ENCODE results near the gene ELOA. TPM values are rescaled to one million over a fixed set of nuclear protein-coding genes. Genes with fewer than 3 reads are reported as not detected.
A peak's percentile ranks its signal among the peaks of the same experiment; 100 is the strongest.

The ELOA gene
- total RNA-seq, 2 experiments from 2014 or later, result 21.8 to 22.6 TPM

DNA sequence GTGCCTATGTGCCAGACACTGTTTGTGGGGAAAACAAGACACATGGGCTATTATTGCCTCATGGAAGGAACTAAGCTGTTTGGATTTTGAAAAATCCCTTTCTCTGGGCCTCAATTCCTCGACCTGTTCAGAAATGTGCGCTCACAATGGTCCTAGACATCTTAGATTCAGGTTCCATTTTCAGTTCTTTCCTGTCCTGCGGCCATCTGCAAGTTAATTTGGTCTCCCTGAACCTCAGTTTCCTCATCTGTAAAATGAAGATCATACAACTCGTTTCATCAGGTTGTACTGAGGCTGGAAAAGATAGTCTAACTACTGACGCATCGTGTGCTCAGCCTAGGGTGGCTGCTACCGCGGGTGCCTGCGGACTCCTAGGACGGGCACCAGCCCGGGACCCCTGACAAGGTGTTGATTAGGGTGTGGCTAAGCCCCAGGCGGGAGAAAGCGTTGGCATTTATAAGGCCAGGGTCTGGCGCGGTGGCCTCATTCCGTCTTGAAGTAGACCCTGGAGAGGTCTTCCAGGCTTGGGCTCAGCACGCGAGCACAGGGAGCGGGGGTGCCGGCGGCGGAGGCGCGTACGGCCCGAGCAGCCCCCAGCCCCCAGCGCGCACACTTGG, 493 bp upstream of the ELOA start:
- H3K9me3 Mint-ChIP-seq, result no peaks in the 10 kb centered on the region
- DNase-seq, result peak; percentile 18
- intact Hi-C loops (cut with micrococcal nuclease), result loop anchor here (1.0 to 10.0 kb wide), 3 partner anchors 51 to 378 kb away; partner anchors contain the start of genes E2F2, RPL11 and ZNF436
- CTCF ChIA-PET, result interaction anchor here (0.6 to 1.6 kb wide), 4 partner anchors 29 to 49 kb away, joined by 3 to 5 read pairs (median 4); no protein-coding TSS in a partner anchor
- H3K4me1 Mint-ChIP-seq (ENCODE audit: low read depth), result peaks cover 35% of the 10 kb centered on the region
- H3K4me3 Mint-ChIP-seq, result peak overlapping the region; percentile 84
- peak overlapping the region; percentile 85 for H3K27ac Mint-ChIP-seq
- no peaks in the 10 kb centered on the region for H3K27me3 Mint-ChIP-seq (ENCODE audit: low read depth)
- H3K36me3 Mint-ChIP-seq (ENCODE audit: low read depth), result peaks cover 7% of the 10 kb centered on the region

DNA sequence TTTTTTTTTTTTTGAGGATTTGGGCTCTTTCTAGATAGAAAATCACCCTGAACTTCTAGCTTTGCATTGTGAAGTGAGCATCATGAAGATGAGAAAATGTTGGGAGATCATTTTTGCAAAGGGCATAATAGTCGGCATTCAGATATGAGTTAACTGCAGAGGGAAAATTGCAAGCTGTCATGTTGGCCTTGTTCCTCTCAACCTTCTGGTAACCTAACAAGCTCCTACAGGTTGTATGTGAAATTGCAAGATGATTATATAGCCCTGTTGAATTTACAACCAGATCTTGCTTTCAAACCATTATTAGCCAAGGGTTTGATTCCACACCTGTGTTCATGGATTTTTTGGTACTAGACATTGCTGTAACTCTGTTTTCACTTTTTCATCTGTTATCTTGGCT, 2.2 kb downstream of the ELOA start:
- H3K9me3 Mint-ChIP-seq, result no peaks in the 10 kb centered on the region
- CTCF ChIA-PET, result interaction anchor here (0.7 to 4.6 kb wide), 5 partner anchors 9 to 165 kb away, joined by 3 to 15 read pairs (median 3); partner anchors contain the start of gene RPL11
- H3K4me3 Mint-ChIP-seq, result no peak overlapping the region
- no peaks in the 10 kb centered on the region for H3K27me3 Mint-ChIP-seq (ENCODE audit: low read depth)
- intact Hi-C loops (cut with micrococcal nuclease), result loop anchor here (2.0 to 10.0 kb wide), 4 partner anchors 25 to 381 kb away; partner anchors contain the start of genes PITHD1 and ZNF436
- peaks cover 16% of the 10 kb centered on the region for H3K36me3 Mint-ChIP-seq (ENCODE audit: low read depth)
- DNase-seq, result no peak
- no peak overlapping the region for H3K27ac Mint-ChIP-seq
- H3K4me1 Mint-ChIP-seq (ENCODE audit: low read depth), result peaks cover 48% of the 10 kb centered on the region

DNA sequence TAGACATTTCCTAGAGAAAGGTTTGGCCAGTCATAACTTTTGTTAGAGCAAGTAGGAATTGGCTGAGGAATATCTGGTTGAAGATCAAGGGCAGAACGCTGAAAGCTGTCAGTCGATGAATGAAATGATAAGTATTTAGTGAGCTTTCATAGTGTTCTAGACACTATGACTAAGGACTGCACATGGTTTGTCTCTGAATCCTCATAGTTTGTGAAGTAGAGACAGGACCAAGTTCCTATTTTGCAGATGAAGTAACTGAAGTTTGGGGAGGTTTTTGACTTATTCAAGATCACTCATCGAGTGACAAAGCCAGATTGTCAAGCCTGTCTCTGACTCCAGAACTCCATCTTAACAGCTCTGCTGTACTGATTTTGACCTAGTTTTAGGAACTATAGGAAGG, 4.7 kb downstream of the ELOA start:
- intact Hi-C loops (cut with micrococcal nuclease), result loop anchor here (5.0 to 10.0 kb wide), 2 partner anchors 196 to 383 kb away; partner anchors contain the start of gene ZNF436
- Mint-ChIP-seq H3K9me3 (no peaks in the 10 kb centered on the region), H3K27ac (peak overlapping the region; percentile 65), H3K27me3 (ENCODE audit: low read depth) (no peaks in the 10 kb centered on the region), H3K4me1 (ENCODE audit: low read depth) (peaks cover 44% of the 10 kb centered on the region), H3K36me3 (ENCODE audit: low read depth) (peaks cover 28% of the 10 kb centered on the region), H3K4me3 (no peak overlapping the region)
- CTCF ChIA-PET, result interaction anchor here (0.6 to 4.6 kb wide), 3 partner anchors 24 to 56 kb away, joined by 3 to 15 read pairs (median 3); partner anchors contain the start of gene RPL11
- DNase-seq, result no peak

DNA sequence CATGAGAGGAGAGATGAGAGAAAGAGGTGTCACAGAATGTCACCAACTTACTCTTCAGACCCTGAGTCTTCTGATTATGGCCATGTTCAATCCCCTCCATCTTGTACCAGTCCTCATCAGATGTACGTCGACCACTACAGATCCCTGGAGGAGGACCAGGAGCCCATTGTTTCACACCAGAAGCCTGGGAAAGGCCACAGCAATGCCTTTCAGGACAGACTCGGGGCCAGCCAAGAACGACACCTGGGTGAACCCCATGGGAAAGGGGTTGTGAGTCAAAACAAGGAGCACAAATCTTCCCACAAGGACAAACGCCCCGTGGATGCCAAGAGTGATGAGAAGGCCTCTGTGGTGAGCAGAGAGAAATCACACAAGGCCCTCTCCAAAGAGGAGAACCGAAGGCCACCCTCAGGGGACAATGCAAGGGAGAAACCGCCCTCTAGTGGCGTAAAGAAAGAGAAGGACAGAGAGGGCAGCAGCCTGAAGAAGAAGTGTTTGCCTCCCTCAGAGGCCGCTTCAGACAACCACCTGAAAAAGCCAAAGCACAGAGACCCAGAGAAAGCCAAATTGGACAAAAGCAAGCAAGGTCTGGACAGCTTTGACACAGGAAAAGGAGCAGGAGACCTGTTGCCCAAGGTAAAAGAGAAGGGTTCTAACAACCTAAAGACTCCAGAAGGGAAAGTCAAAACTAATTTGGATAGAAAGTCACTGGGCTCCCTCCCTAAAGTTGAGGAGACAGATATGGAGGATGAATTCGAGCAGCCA, 8.0 kb downstream of the ELOA start:
- Mint-ChIP-seq H3K36me3 (ENCODE audit: low read depth) (peaks cover 43% of the 10 kb centered on the region), H3K27ac (no peak overlapping the region)
- CTCF ChIA-PET, result interaction anchor here (0.9 to 1.1 kb wide), 3 partner anchors 7 to 114 kb away, joined by 3 to 6 read pairs (median 3); partner anchors contain the start of genes ELOA and RPL11

DNA sequence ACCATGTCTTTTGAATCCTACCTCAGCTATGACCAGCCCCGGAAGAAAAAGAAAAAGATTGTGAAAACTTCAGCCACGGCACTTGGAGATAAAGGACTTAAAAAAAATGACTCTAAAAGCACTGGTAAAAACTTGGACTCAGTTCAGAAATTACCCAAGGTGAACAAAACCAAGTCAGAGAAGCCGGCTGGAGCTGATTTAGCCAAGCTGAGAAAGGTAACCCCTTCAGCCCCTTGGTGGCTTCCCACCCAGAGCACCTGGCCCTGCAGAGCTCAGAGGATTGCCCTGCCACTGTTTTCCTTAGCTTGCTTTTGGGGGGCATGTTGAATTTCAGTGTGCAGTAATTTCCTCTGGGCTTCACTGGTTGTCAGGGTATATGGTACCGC, 8.5 kb downstream of the ELOA start:
- Mint-ChIP-seq H3K27ac (no peak overlapping the region), H3K4me1 (ENCODE audit: low read depth) (peaks cover 24% of the 10 kb centered on the region), H3K9me3 (no peaks in the 10 kb centered on the region), H3K4me3 (no peak overlapping the region), H3K27me3 (ENCODE audit: low read depth) (no peaks in the 10 kb centered on the region), H3K36me3 (ENCODE audit: low read depth) (peaks cover 44% of the 10 kb centered on the region)
- DNase-seq, result no peak
- CTCF ChIA-PET, result interaction anchor here (0.9 to 1.1 kb wide), 4 partner anchors 8 to 114 kb away, joined by 3 to 6 read pairs (median 3); partner anchors contain the start of genes ELOA and RPL11
- intact Hi-C loops (cut with micrococcal nuclease), result no loop called here

More for the DNA sequence above, 8.0 kb downstream of the ELOA start:
- Mint-ChIP-seq H3K4me3 (no peak overlapping the region), H3K27me3 (ENCODE audit: low read depth) (no peaks in the 10 kb centered on the region), H3K4me1 (ENCODE audit: low read depth) (peaks cover 28% of the 10 kb centered on the region), H3K9me3 (no peaks in the 10 kb centered on the region)
- peak; percentile 60 for DNase-seq
- intact Hi-C loops (cut with micrococcal nuclease), result no loop called here

DNA sequence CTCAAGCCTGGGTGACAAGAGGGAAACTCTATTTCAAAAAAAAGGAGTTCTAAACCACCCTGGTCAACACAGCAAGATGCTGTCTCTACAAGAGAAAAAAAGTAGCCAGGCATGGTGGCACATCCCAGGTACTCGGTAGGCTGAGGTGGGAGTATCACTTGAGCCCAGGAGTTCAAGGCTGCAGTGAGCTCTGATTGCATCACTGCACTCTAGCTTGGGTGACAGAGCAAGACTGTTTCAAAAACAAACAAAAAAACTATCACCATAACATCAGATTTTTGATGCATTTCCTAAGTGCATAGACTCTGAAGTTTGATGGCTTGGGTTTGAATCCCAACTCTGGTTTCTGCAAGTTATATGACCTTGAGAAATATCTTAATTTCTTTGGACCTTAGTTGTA, 9.6 kb downstream of the ELOA start:
- no peaks in the 10 kb centered on the region for H3K9me3 Mint-ChIP-seq
- H3K27ac Mint-ChIP-seq, result no peak overlapping the region
- CTCF ChIA-PET, result interaction anchor here (0.6 to 2.5 kb wide), 4 partner anchors 16 to 340 kb away, joined by 3 to 11 read pairs (median 4); no protein-coding TSS in a partner anchor
- no peaks in the 10 kb centered on the region for H3K27me3 Mint-ChIP-seq (ENCODE audit: low read depth)
- intact Hi-C loops (cut with micrococcal nuclease), result no loop called here
- peaks cover 46% of the 10 kb centered on the region for H3K36me3 Mint-ChIP-seq (ENCODE audit: low read depth)
- H3K4me3 Mint-ChIP-seq, result no peak overlapping the region
- H3K4me1 Mint-ChIP-seq (ENCODE audit: low read depth), result peaks cover 13% of the 10 kb centered on the region
- DNase-seq, result no peak

DNA sequence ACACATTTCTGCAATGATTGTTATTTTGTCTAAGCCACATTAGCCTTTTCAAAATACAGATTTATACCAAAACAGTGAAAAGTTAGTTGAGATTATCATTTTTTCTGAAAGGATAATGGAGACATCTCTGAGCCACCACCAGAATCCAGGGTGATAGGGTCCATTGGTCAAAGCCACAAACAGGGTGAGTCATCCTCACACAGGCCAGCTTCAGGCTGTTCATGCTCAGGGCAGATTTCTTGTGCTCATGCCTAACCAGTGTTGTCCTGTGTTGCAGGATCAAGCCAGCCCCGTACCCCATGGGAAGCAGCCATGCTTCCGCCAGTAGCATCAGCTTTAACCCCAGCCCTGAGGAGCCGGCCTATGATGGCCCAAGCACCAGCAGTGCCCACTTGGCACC, 13.4 kb downstream of the ELOA start:
- Mint-ChIP-seq H3K36me3 (ENCODE audit: low read depth) (peaks cover 38% of the 10 kb centered on the region), H3K27ac (no peak overlapping the region), H3K4me1 (ENCODE audit: low read depth) (no peaks in the 10 kb centered on the region), H3K27me3 (ENCODE audit: low read depth) (no peaks in the 10 kb centered on the region), H3K9me3 (no peaks in the 10 kb centered on the region), H3K4me3 (no peak overlapping the region)
- no peak for DNase-seq
- intact Hi-C loops (cut with micrococcal nuclease), result no loop called here
- CTCF ChIA-PET, result no interaction called here

DNA sequence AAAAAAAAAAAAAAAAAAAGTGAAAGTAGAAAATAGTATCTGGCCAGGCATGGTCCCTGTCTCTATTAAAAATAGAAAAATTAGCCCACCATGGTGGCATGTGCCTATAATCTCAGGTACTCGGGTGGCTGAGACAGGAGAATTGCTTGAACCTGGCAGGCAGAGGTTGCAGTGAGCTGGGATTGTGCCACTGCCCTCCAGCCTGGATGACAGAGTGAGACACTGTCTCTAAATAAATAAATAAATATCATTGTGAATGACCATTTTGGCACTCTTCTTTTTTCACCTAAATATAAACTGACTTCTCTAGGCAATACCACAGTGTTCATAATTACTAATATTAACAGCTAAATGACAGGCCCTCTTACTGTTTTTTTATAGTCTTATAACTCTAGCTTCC, 14.5 kb downstream of the ELOA start:
- intact Hi-C loops (cut with micrococcal nuclease), result no loop called here
- no peak for DNase-seq
- Mint-ChIP-seq H3K4me3 (no peak overlapping the region), H3K27ac (no peak overlapping the region), H3K4me1 (ENCODE audit: low read depth) (no peaks in the 10 kb centered on the region), H3K9me3 (no peaks in the 10 kb centered on the region), H3K27me3 (ENCODE audit: low read depth) (no peaks in the 10 kb centered on the region), H3K36me3 (ENCODE audit: low read depth) (peaks cover 40% of the 10 kb centered on the region)
- CTCF ChIA-PET, result interaction anchor here (0.6 to 0.8 kb wide), 3 partner anchors 152 to 298 kb away, joined by 3 to 6 read pairs (median 3); no protein-coding TSS in a partner anchor

DNA sequence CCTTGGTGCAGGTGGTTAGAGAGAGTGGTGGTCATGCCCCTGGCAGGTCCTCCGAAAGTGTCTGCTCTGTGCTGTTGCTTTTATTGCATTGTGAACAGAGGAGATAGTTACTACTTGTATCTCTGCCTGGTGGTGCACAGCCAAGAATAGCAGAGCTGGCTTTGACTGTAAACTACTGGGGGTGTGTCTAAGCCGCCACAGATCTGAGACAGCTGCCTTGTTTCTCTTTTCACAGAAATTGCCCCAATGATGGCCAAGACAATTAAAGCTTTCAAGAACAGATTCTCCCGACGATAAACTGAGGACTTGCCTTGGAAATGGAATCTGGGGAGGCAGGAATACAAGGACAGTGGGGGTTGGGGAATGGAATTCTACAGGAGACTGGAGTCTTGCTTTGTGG, 16.0 kb downstream of the ELOA start:
- CTCF ChIA-PET, result interaction anchor here (0.6 kb wide), 1 partner anchor 13 kb away, joined by 3 read pairs; no protein-coding TSS in a partner anchor
- DNase-seq, result no peak
- Mint-ChIP-seq H3K4me3 (no peak overlapping the region), H3K27ac (no peak overlapping the region), H3K4me1 (ENCODE audit: low read depth) (no peaks in the 10 kb centered on the region), H3K36me3 (ENCODE audit: low read depth) (peaks cover 31% of the 10 kb centered on the region), H3K27me3 (ENCODE audit: low read depth) (no peaks in the 10 kb centered on the region), H3K9me3 (no peaks in the 10 kb centered on the region)
- intact Hi-C loops (cut with micrococcal nuclease), result no loop called here

DNA sequence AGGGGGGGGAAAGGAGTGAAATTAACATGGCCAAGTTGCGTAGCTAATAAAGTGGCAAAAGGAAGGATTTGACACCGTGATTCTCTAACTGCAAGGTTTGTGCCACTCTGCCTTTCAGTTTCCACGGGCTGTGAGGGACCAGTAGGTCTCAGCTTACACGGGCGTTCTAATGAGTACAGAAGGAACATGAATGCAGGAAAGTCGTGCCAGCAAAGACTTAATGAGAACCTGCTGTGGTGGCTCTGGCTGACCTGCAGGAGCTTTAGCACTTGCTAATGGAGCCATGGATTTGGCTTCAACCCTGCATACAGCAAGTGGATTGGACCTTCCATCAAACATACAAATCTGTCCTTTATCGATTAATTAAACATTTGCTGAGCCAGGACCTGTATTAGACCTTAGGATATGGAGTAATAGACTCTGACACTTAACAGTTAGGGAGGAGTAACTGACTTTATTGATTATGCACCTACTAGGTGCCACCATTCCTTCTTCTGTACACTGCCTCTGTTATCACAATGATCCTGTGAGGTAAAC, 19.8 kb downstream of the ELOA start:
- no peak for DNase-seq
- H3K9me3 Mint-ChIP-seq, result no peaks in the 10 kb centered on the region
- intact Hi-C loops (cut with micrococcal nuclease), result no loop called here
- CTCF ChIA-PET, result interaction anchor here (0.7 to 0.9 kb wide), 5 partner anchors 9 to 824 kb away, joined by 3 to 10 read pairs (median 4); no protein-coding TSS in a partner anchor
- no peak overlapping the region for H3K4me3 Mint-ChIP-seq
- H3K4me1 Mint-ChIP-seq (ENCODE audit: low read depth), result no peaks in the 10 kb centered on the region
- no peaks in the 10 kb centered on the region for H3K27me3 Mint-ChIP-seq (ENCODE audit: low read depth)
- no peak overlapping the region for H3K27ac Mint-ChIP-seq
- peaks cover 16% of the 10 kb centered on the region for H3K36me3 Mint-ChIP-seq (ENCODE audit: low read depth)

DNA sequence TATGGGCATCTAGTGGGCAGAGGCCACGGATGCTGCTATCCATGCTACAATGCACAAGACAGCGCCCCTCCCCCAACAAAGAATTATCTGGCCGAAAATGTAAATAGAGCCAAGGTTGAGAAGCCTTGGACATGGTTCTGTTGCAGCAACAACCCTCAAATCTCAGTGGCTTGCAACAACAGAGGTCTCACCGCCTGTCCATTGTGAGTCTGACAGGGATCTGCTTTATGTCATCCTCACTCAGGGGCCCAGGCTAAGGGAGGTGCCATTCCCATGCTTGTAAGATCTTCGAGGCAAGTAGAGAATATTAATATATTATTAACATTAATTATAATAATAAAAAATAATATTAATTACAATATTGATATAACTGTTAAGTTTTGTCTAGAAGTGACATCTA, 25.5 kb downstream of the ELOA start:
- Mint-ChIP-seq H3K36me3 (ENCODE audit: low read depth) (peaks cover 2% of the 10 kb centered on the region), H3K27me3 (ENCODE audit: low read depth) (no peaks in the 10 kb centered on the region), H3K27ac (no peak overlapping the region), H3K4me3 (no peak overlapping the region), H3K4me1 (ENCODE audit: low read depth) (peaks cover 9% of the 10 kb centered on the region), H3K9me3 (no peaks in the 10 kb centered on the region)
- no peak for DNase-seq
- intact Hi-C loops (cut with micrococcal nuclease), result no loop called here
- CTCF ChIA-PET, result no interaction called here
